Activated CD4-positive, alpha-beta T cell treated with anti-CD3 and anti-CD28 coated beads for 48 hours (primary cell): ENCODE data around the gene PDXK.

Experiments used
- DNase-seq: peaks from one replicate; pipeline ENCODE4 v3.0.0-alpha.2; 2020

Gene PDXK

DNA sequence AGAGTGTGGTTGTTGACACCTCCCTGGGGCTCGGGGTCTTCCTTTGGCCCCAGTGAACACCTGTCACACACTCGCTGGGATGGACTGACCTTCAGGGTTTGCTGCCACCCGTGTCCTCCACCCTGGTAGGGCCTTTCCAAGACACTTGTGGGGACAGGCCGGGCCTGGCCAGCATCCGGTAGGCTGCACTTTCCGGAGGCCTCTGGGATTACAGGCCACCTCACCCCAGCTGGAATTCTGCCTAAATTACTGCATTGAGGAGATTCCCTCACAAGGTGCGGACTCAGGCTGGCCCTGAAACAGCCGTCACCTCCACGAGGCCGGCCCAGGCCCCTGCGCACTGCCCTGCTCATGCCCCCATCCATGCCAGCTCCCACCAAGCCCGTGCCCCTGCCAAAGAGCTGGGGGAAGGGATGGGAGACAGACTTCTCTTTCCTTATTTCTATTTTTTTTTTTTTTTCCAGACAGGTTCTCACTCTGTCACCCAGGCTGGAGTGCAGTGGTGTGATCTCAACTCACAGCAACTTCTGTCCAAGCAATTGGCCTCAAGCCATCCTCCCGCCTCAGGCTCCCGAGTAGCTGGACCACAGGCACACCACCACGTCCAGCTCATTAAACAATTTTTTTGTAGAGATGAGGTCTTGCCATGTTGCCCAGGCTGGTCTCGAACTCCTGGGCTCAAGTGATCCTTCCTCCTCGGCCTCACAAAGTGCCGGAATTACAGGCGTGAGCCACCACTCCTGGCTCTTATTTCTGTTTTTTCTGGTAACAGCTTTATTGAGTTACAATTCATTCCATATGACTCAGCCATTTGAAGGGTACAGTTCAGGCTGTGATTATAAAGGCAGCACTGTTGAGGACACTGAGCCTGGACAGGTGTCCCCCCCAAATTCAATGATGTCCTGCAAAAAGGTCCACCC, 45.9 kb downstream of the PDXK start:
- DNase-seq, result no peak

DNA sequence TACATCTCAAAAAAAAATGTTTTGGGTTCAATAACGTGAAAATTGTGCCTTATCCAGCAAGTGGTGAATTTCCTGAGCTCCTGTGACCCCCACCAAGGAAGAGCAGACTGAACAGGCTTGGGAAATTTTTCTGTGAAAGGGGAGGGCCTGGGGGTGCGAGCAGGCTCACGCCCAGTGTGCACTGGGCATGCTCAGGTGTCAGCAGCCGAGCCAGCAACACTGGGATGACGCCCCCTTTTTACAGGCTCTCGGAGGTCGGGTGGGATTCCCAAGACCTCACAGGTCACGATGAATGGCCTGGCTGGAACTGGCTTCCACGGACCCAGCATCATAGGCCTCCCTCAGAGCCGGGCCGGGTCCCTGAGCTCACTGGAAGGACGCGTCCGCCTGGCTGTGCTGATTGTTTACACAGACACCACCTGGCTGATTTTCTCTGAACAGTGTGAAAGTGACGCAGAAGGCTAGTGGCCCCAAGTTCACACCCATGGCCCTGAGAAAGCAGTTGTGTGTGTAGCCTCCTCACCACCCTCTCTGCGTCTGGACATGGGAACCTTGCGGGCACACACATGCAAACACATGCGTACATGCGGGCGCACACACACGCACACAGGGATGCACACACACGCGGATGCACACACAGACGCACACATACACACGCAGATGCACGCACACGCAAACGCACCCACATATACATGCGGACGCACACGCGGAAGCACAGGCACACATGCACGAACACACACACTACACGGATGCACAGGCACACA, 48.0 kb downstream of the PDXK start:
- DNase-seq, result no peak

DNA sequence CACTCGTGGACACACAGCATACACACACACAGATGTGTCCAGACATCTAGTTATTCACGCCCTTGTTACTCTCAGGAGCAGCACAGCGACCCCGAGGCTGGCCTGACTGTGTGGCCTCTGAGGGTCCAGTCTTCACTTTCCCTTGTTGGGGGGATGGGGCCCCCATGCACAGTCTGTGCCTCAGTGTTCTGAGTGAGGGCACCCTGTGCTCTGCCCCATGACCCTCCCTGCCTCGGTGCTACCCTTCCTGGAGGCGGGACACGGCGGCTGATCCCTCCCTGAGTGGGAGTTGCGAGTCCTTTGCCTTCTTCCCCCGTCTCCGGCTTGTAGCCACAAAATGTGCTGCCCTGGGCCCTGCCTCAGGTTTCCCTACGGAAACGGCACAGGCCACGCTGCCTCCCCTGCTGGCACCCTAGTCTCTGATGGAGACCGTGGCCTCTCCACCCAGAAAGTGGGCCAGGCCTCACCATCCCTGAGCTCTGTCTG, 48.6 kb downstream of the PDXK start:
- DNase-seq, result no peak

DNA sequence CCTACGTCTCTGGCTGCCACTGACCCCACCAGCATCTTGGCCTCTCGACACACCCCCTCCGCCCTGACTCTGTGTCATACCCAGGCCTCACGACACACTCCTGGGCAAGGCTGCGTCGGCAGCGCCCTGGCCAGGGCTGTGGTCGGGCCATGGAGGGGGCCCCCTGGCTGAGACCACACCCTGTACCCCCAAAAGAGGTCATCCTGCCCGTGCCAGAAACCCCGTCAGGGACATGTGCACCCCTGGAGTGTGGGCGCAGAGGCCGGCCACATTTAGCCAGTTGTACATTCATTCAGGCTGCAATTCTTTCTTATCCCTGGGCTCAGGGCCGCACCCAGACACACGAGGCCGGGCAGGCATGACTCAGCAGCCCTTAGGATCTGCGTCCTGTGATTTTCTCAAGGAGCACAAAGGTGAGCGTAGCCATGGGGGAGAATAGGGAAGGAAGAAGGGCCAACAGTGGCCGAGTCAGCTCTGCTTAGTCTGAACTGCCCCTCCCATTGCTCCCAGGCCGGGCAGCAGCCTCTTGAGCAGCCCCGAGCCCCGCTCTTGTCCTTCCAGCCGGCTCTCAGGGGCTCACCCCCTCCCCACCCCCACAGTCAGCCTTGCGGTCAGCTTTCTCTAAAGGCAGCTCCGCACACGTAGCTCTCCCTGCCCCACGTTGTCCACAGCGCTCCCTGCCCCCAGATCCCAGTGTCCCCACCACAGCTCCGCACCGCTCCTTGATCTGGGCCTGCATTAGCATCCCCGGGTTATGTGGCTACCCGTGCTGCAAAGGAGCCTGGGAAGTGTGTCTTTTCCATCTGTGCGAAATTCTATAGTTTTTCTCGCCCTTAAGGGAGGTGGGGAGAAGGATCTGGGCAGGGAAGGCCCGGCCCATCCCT, 49.3 kb downstream of the PDXK start:
- DNase-seq, result no peak

DNA sequence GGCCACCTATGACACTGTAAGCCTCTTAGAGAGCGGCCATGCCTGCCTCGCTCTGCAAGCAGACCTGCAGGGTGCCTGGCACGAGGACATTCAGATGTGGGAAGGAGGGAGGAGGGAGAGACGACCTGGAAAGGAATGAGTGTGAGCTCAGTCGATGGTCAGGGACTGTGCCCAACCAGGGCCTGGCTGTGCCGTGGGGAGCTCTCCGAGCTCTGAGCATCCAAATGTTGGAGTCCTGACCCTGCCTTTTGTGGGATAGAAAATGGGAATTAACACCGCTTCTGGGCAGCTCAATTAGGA, 49.9 kb downstream of the PDXK start:
- no peak for DNase-seq

DNA sequence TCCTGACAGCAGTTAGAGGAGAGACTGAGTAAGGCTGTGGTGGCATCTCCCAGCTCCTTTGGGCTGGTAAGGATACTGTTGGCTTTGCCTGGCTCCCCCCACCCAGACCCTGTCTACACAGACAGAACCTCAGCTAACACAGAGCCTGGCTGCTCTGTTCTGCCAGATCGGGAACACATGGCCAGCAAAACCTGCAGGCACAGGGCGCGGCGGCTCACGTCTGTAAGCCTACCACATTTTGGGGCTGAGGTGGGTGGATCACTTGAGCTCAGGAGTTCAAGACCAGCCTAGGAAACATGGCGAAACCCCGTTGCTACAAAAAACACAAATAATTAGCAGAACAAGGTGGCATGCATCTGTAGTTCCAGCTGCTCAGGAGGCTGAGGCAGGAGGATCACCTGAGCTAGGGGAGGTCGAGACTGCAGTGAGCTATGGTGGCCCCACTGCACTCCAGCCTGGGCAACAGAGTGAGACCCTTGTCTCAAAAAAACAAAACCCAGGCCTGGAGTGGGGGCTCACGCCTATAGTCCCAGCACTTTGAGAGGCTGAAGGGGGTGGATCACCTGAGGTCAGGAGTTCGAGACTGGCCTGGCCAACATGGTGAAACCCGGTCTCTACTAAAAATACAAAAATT, 50.5 kb downstream of the PDXK start:
- DNase-seq, result no peak

DNA sequence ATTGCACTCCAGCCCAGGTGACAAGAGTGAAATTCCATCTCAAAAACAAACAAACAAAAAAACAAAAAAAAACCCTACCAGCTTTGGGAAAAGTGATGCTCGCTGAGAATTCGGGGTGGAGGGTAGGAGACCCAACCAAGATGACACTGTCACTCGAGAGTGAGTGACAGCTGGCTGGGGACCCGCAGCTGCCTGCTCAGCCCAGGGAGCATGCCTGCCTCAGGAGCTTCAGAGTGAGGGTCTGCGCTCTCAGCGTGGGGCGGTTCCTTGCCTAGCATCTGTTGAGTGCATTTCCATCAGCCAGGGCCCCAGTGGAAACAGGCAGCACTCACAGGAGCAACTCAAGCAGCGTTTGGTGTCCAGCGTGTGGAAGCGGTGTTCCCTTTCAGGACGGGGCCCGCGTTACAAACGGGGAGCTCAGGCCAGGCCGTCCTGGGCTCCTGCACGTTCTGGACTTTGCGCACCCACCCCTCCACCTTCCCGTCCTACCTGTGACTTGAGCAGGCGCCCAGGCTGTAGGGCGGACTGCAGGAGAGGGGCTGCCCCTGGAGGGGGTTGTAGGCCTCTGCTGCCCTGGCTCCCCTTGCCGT, 51.2 kb downstream of the PDXK start:
- DNase-seq, result no peak

DNA sequence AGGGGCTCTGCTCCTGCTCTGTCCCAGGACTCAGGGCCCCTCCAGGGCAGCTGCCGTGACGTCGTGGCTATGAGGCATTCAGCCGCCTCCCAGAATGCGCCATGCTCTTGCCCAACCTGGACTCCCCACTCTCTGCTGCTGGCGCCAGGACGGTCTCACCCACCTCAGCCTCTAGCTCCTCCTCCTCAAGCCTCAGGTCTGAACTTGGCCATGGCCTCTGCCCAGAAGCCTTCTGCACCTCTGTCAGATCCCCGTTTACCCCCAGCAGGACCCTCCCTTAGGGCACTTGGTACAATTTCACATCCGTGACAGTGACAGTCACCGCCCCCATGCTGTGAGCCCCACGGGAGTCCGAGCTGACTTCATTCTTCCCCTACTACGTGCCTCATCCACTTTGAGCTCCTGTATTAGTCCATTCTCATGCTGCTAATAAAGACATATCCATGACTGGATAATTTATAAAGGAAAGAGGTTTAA, 52.3 kb downstream of the PDXK start:
- no peak for DNase-seq

DNA sequence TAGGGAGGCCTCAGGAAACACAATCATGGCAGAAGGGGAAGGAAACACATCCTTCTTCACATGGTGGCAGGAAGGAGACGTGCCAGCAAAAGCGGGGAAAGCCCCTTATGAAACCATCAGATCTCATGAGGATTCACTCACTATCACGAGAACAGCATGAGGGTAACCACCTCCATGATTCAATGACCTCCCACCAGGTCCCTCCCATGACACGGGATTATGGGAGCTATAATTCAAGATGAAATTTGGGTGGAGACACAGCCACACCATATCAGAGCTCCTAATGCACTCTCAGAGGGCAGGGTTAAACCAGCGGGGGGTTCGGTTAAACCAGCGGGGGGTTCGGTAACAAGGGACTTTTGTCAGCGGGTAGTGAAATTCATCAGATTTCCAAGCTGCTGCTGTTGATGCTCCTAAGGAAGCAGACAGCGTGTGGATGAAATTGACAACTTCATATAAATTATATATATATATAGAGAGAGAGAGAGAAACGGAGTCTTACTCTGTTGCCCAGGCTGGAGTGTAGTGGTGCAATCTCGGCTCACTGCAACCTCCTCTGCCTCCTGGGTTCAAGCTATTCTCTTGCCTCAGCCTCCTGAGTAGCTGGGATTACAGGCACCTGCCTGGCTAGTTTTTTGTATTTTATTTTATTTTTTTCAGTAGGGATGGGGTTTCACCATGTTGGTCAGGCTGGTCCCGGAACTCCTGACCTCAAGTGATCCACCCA, 52.9 kb downstream of the PDXK start:
- DNase-seq, result no peak

DNA sequence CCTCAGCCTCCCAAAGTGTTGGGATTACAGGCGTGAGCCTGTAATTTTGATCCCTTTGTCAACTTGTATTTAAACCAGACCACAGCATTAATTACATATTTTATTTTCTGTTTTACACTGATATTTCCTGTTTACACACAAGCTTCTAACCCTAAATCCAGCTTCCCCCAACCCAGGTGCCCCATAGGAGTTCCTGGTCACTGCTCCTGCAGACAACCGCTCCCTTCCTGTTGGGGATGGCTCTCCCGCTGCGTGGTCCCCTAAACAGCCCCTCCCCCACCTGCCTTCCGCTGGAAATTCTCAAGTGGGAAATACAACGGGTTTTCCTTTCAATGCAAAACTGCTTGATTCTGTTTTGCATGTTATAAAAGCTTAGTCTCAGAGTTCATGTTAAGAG, 53.5 kb downstream of the PDXK start:
- DNase-seq, result no peak

DNA sequence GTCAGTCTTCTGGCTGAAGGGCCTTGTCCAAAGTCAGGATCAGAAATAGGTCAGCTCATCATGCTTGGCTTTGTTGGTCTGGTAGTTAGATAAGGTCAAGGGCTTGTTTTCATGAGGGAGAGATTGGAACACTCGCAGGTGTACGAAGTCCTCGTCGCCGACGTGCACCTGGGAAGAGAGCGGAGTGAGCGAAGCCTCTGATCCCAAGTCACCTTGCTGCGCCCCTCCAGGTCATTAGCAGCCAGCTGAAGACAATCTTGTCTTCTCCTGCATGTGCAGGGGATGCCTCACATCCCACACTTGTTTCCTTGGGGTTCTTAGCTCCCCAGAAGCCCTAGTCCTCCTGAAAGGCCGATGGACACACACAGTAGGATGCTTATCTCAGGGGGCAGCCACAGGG, 55.2 kb downstream of the PDXK start:
- DNase-seq, result no peak

DNA sequence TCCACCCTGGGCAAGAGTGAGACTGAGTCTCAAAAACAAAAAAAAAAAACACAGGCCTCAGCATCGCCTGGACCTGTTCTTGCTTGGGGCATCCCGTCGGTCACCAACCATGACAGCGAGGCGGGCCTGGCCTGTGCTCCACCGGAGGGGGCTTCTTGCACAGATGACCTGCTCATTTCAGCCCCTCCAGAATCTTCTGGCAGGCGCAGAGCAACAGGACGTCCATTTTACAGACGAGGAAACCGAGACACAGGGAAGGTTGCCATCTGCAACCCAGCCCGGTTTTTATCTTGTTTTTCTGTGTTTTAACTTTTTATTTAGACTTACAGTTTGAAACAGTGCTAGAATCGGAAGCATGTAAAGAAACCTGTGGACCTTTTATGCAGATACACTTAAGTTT, 56.3 kb downstream of the PDXK start:
- no peak for DNase-seq

DNA sequence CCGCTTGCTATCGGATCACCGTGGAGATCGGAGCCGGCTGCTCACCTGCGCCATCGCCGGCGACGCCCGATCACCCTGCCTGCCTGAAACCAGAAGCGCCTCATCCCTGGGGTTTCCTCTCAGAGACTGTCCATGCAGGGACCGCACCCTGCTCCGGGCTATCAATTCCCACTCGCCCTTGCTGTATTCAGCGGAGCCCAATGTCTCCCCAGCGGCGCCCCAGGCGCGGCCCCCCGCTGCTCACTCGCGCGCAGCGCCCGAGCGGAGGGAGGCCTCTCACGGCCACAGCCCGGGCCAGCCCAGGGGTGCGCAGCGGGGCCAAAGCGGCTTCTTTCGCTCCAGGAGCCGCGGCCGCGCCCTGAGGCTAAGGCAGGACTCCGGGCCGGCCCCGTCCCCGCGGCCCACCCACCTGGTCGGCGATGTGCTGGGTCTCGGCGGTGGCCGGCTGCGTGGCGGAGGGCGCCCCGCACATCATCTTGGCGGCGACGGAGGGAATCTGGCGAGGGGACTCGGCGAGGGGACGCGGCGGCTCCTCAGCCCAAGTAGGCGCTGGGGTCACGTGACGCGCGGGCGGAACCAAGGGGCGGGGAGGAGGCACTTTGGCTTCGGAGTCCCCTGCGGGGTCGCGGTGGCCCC, 57.0 kb downstream of the PDXK start, which contains the start of gene CSTB:
CSTB (minus strand) TSS at position 514 of the 636 bp plus-strand sequence; CDS start at position 475, 39 bp downstream.
- peak; percentile 85 for DNase-seq

DNA sequence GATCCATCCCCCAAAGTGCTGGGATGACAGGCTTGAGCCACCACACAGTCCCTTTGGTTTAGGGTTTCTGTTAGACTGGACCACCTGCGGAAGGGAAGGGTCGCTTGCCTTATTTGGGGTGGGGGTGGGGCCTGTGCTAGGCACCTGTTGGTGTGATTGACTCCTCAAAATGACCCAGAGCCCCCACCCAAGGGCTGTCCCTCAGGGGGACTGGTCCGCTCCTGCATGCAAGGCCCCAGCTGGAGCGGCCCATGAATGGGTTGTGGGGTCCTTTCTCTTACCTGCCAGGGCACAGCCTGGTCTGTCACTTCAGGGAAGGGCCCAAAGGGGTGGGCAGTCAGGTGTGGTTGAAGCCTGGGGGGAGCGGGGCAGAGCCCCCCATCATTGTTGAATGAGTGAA, 59.0 kb downstream of the PDXK start:
- DNase-seq, result no peak

DNA sequence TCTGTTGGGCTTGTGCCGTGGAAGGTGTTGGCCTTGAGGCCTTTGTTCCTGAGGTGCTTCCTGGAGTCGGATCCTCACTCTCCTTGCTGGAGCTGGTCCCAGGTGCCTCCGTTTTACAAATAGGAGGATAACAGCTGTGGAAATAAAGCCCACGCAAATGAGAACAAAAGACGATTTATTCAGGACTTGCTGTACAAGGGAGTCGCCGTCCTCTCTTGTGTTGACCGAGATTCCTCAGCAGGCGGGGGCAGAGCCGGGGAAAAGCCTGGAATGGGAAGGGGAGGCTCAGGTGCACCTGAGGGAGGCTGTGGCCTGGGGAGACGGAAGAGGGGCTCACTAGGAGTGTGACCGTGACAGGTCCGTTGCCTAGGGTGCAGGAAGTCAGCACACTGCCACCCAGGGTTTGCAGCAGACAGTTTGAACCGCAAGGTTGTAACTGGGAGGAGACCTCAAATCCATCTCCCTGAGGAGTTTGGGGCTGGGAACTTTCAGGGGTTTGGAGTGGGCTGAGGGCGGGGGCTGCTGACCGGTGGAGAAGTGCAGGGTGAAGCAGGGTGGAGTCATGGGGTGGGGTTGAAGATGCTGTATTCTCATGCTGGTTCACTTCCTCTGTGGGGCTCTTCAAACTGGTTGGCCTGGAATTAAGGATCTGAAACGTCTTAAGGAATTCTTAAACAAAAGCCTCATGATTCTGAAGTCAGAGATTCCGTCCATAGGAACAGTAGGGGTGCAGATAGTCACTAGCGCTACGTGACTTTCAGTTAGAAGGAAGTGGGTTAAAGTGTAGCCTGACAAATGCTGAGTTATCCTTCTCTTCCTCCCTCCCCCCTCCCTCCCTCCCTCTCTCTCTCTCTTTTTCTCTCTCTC, 59.8 kb downstream of the PDXK start:
- DNase-seq, result no peak

DNA sequence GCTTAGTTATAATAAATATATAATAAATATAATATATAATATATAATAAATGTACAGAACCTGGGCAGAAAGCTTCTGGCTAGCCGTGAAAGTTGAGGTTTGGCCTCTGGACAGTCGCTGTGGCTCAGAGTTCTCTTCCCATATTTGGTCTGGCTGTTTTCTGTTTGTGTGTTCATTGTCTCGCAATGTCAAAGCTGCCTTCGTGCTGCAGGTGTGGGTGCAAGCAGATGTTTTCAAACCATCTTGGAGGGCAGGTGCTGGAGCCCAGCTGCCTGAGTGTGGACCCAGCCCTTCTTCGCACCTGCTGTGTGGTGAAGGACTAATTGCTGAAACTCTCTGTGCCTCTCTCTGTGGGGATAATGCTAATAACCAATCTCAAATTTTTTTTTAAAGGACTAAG, 60.7 kb downstream of the PDXK start:
- DNase-seq, result no peak

DNA sequence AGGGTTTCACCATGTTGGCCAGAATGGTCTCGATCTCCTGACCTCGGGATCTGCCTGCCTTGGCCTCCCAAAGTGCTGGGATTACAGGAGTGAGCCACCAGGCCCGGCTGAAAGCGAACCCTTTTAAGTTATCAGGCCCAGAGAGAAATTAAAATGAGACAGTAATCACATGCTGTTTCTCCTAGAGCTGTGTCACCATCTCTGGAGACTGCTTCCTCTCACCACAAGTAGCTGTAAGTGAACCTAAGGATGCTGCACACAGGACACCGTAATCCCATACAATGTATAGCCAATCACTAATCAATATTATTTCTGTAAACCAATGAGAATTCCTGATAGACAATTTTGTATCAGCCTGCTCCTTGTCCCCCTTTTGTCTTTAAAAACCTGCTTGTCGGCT, 62.9 kb downstream of the PDXK start:
- no peak for DNase-seq

DNA sequence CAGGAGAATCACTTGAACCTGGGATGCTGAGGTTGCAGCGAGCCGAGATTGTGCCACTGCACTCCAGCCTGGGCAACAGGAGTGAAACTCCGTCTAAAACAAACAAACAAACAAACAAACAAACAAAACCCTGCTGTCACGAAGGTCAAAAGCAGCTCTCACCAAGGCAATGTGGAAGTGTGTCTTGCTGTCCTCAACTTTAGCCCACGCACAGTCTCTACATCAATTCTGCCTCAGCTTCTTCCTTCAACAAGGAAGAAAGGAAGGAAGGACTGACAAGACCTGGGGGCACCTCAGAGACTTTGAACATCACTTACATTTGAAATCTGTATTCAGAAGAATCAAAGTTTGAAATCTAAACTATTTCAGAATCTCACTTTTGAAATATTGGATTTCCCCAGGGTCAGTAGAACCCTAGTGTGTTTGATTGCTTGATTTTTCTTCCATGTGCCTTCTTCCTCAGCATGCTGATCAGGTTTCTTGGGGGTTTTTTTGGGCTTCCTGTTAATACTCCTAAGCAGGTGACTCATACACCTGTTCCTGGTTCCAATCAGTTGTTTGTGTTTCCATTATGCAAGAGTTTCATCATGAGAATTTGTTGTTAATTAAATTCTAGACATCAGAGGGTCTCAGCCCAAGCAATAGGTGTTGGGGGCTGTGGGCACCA, 63.6 kb downstream of the PDXK start:
- no peak for DNase-seq

DNA sequence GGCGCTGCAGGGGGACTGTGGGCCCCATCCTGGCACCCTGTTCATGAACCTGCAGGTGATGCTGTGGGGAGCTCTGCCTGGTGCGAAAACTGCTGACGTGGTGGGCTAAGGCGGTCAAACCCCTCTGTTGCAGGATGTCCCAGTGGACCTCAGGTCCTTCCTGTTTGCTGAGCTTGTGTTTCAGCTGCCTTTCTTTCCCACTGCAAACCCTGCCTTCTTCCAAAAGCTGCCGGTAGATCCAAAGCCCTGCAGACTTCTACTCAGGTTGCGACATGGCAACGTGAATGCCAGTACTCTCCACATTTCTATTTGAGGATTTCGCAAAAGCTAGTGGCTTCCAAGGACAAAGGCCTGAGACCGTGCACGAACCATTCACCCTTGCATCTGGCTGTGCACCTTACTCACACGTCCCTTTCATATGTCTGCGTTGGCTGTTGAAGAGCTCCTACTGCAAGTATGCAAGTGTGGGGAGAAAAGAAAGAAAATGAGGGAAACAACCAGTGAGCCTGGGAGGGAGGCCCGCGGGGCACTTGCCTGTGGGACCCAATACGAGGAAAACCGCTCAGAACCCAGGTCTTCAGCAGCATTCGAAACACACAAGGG, 64.3 kb downstream of the PDXK start:
- no peak for DNase-seq
